IPS-18c (cell line): Measurements from ENCODE around the gene ABCG1.

Experiments
- H3K4me3 ChIP-seq: 2 replicates; pipeline ENCODE4 v1.7.0; 2013; ENCODE audit warnings: low read depth, mild to moderate bottlenecking, low read length, moderate library complexity; ENCODE audit not compliant: insufficient read depth
- H3K9me3 ChIP-seq: one replicate; pipeline ENCODE4 v1.6.1; 2013; ENCODE audit warnings: mild to moderate bottlenecking, low read length, moderate library complexity; ENCODE audit not compliant: control insufficient read depth, insufficient read depth

Gene ABCG1

DNA sequence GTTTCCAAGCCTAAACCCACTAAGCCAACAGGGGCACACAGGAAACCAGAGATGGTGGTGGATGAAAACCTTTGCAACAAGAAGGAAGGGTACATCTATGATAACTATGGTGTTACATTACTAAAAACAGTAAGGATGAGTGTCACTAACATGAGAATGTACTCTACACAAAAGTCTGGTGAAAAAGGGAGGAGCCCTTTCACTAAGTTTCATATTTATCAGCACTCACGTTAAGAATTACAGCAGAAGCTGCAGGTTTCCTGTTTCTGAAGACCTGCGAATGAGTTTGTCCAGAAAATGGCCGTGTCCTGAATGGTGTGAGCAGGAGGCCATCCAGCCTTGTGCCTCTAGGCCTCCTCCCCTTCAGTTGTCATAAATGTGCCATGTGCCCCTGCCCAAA is 17.8 kb downstream of the ABCG1 start:
- Histone ChIP-seq H3K4me3 (no peak overlapping the region), H3K9me3 (no peaks in the 10 kb centered on the region)

DNA sequence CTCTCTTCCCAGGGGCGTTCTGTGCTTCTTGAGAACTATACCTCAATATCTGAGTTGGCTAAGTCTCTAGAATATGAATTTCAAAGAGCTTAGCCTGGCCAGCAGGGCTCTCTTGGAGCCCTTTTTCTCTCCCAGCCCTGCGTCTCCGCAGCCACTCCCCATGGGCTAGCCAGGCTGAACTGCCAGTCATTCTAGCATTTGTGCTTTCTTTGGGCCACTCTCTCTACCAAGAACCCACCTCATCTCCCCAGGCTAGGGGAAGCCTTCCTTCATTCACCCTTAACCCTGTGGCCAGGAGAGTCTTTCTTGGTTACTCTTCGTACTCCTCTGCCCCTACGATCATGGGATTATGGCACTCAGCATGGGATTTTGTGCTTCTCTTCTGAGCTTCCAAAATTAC is 18.2 kb downstream of the ABCG1 start:
- H3K4me3 ChIP-seq = no peak overlapping the region
- no peaks in the 10 kb centered on the region for H3K9me3 ChIP-seq

DNA sequence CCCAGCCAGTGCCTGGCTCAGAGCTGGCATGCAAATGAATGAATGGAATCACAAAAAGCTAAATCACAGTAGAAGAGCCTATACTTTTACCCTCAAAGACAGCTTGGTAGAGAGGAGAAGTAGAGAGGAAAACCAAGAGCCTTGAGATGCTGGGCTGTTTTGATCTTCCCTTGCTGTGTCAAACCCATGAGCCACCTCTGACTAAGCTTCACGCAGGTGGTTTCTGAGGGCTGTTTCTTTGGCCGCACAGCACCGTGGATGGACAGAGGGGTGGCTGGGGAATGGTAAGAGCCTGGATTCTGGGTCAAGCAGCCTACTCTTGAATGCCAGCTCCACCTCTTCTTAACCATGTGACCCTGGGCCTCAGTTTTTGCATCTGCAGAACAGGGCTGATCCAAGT is 18.6 kb downstream of the ABCG1 start:
- Histone ChIP-seq H3K9me3 (no peaks in the 10 kb centered on the region), H3K4me3 (no peak overlapping the region)

DNA sequence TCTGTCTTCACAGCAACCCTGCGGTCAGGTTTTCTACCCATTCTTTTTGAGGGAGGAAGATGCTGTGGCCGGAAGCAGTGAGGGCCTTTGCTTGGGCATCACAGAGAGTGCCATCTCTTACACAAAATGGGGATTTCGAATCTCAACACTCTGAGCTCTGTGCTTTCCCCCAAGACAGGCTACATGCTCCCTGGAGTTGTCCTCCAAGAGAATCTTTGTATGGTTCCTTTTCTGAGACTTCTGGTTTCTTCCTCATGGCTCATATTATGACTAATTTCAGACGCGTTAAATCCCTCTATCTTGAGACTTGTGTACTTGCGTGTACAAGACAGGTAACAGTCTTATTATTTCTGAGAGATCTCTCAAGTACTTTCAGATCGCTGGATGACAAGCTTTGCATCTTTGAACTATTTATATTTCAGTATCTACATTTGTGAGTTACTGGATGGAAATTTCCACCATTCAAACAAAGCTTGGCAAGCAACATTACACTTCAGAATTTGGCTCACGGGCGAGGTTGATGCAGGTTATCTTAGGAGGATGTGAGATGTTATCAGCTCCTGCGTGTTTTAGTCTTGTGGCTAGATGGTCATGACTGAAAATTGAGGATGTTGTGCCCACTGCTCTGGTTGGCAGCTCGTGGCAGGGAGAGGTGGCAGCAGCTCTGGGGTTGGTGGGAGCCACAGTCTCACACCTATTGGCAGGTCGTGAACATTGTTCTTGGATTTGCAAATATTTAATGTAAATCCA is 19.4 kb downstream of the ABCG1 start:
- Histone ChIP-seq H3K4me3 (no peak overlapping the region), H3K9me3 (no peaks in the 10 kb centered on the region)

DNA sequence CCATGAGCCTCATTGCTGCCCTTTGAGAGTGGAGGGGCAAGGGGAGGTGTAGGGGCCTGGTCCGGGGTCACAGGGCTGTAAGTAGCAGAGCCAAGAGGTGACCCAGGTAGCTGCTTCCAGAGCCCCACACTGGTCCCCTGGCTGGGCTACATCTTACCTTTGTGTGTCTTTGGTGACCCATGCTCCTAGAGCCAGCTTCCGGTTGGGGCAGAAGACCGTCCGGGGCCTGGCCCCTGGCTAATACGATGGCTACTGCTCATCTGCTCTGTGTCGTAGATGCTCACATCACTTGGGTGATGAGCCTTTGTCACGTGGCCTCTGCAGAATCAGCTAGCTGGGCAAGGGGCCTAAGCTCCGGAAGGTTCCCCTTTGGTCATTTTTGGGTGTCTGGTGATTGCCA is 20.6 kb downstream of the ABCG1 start:
- no peaks in the 10 kb centered on the region for H3K9me3 ChIP-seq
- no peak overlapping the region for H3K4me3 ChIP-seq

DNA sequence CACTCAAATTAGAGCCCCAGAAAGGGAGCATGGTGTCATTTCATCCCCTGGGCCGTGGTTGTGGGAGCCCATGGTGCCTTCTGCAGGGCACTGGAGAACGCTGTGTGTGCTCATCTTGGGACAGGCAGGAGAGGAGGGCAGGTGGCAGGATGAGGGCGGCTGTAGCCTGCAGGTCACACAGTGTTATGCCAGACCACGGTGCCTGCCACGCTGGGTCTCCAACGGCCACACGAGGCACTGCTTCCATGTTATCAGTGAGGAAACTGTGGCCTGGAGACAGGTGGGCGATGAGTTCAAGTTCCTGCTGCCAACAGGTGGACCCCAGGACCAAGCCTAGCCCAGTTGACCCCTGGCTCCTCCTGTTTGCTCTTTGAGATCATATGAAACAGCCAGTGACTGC is 21.0 kb downstream of the ABCG1 start:
- no peaks in the 10 kb centered on the region for H3K9me3 ChIP-seq
- H3K4me3 ChIP-seq = no peak overlapping the region

DNA sequence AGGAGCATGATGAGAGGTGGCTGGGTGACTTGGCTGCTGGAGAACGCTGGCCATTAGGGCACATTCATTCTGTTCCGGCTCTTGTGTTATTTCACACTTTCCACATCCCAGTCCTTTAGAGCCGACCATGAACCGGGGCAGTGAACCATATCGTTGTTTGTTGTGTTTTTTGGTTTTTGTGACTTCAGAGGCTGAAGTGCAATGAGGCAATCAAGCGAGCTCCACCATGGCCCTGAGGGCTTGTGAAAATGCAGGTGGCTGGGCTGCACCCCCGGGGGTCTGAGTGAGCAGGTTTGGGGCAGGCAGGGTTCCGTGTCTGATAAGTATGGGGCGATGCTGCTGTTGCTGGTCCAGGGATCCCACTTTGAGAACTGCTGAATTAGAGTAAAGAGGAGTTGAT is 23.7 kb downstream of the ABCG1 start:
- Histone ChIP-seq H3K4me3 (no peak overlapping the region), H3K9me3 (no peaks in the 10 kb centered on the region)

DNA sequence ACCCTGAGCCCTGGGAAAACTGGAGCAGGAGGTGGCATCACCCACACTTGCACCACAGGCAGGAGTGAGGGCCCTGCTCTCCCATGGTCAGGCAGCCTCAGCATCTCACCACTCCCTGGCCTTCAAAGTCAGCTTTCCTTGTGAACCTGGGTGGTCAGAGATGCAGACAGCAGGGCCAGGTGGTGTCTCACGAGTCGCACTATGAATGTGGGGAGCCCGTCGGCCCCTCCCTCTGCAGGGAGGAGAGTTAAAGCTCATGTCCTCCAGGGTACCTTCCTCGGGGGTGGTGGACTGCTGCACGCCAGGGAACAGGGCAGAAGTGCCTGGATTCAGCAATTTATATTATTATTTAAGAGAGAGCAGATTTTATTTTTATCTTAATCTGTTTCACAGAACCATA is 24.1 kb downstream of the ABCG1 start:
- Histone ChIP-seq H3K4me3 (no peak overlapping the region), H3K9me3 (no peaks in the 10 kb centered on the region)

DNA sequence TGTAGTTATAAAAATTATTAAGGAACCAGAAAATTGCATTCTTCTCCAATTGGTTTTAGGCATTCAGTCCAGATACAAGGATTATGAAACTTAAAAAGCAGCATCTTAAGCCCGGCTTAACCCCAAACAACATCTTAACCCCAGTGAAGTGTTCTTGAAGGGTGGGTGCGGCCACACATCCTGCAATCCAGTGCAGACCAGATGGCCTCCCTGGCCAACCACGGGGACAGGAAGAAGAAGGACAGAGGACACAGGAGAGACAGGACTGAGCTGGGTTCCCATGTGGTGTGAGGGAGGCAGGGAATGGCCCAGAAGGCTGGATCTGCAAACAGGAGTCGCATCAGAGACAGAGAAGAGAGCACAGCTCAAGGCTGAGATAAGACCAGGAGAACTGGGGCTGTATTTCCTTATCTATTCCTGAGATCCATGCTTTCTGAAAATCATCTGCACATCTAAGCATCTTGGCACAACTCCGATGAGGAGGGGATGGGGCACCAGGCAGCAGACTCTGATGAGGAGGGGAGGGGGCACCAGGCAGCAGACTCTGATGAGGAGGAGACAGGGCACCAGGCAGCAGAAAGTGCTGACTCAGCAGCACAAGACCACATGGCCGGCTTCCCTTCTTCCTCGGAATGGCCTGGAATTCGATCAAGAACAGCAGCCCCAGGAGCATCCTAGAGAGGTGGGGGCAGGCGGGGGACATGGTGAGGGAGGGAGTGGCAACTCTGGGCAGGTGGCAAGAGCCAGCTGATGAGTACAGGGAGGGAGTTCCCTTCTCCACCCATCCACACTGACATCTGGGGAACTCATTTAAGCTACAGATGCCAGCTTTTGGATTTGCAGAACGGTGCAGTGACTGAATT is 26.6 kb downstream of the ABCG1 start:
- H3K4me3 ChIP-seq = no peak overlapping the region

DNA sequence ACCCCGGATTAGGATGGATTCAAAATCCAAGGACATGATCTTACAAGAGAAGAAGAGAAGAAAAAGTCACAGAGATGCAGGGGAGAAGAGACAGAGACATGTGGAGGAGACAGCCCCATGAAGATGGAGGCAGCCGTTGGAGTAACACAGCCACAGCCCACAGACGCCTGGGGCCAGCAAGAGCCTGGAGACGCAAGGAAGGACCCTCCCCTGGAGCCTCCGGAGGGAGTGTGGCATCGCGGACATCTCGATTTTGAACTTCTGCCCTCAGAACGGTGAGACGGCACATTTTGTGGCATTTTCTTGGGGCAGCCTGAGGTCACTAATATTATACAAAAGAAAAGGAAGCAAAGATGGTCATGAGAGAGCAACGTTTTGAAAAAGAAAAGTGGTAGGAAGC is 28.8 kb downstream of the ABCG1 start:
- Histone ChIP-seq H3K9me3 (no peaks in the 10 kb centered on the region), H3K4me3 (no peak overlapping the region)

More for the DNA sequence above, 26.6 kb downstream of the ABCG1 start:
- H3K9me3 ChIP-seq = no peaks in the 10 kb centered on the region

DNA sequence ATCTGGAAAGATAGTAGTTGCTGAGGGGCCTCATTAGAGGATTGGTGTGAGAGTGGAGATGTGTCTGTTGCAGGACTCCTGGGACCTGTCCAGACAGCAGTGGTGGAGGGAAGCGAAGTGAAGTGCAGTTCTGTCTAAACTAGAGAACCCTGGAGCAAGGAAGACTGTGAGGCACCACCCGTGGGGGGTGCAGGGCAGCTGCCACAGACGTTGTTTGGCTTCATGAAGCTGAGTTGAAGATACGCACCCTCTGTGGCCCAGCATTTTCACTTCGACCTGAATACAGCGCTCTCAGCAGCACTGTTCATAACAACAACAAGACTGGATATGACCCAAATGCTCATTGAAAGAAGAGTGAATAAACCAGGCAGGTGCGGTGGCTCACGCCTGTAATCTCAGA is 29.3 kb downstream of the ABCG1 start:
- Histone ChIP-seq H3K4me3 (no peak overlapping the region), H3K9me3 (no peaks in the 10 kb centered on the region)

DNA sequence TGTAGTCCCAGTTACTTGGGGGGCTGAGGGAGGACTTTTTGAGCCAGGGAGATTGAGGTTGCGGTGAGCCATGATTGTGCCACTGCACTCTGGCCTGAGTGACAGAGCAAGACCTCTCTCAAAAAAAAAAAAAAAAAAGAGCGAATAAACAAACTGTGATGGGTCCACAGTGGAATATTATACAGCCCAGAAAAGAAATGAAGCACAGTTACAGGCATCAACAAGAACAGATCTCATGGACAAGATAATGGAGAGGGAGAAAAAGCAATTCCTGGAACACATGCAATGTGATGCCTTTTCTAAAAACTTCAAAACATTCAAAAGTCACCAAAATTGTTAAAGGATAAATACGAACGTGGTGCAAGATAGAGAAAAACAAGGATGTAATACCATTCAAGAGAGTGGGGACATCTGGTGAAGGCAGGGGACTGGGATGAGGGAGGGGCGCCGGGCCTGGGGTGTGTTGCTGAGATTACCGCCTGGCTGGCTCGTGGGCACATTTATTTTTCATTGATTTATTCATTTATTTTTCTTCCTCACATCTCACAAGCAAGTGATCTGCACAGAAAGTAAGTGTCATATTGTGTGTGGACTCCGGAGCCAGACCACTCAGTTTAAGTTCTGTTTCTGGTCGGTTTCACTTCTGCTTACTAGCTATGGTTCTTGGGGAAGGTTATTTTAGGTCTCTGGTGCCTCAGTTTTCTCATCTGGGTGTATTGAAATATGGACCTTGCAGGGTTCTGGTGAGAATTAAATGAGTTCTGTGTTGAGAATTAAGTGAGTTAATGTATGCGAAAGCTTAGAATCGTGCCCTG is 30.1 kb downstream of the ABCG1 start:
- no peaks in the 10 kb centered on the region for H3K9me3 ChIP-seq
- H3K4me3 ChIP-seq = no peak overlapping the region

DNA sequence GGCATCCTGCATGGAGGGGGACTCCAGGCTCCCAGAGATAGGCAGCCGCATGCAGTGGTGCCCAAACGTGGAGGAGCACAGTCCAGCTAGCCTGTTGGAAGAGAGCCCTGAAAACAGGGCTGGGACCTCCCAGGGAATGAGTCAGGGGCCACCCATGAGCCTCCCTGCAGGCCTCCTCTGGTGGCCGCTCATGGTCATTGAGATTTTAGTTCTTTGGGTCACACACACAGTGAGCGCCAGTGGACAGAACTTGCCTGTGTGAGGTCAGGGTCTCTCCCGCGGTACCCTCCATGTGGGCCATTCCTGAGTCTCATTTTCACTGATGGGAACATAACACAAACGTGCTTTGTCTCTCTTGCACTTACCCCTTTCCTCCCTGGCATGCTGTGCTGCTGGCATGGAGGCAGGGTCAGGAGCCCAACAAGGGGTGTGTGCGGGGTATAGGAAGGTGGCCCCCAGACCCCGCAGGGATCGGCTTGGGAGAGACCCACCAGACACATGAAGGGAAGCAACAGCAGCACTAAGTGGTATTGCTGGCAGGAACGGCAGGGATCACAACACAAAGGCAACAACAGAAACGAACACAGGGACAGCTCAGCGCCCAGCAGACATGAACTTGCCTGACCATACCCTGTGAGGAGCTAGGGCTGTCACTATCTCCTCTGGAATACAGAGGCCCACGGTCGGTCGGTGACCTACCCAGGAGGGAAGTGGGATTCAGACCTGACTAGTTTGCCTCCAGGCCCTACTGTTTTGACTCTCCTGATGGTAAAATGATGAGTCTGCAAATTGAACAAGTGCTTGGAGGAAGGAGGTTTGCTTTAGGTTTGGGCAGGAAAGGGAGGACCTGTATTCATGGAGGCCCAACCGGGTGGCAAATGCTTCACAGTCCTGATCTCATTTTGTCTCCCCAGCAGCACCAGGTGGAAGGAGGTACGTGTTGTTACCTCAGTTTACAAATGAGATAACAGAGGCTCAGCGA is 31.8 kb downstream of the ABCG1 start:
- H3K9me3 ChIP-seq = no peaks in the 10 kb centered on the region

DNA sequence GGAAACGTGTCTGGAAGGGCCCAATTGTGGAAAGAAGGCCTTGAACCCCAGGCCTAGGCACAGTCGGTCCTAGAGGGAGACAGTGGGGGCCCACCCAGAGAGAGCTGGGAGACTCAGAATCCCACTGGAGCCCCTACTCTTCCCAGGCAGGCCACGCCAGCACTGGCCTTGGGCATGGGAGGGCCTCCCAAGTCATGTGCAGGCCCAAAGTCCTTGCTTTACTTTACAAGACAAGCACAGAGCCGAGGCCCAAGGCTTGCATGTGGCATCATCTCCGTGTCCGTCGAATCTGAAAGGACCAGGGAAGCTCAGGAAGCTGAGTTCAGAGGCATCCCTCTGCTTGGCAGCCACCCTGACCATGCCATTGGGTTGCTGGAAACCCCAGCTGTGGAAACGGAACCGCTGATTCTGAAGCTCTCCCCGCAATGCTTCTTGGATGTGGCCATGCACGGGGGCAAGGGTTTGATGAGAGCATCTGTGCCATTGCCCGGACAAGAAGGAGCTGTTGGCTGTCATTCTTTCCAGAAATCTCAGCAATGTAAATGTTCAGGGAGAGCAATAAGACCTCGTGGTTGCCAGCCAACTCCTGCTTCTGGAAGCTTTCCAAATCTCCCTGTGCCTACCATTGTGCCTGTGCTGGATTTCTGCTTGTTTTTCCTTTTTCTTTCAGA is 32.8 kb downstream of the ABCG1 start:
- no peak overlapping the region for H3K4me3 ChIP-seq
- no peaks in the 10 kb centered on the region for H3K9me3 ChIP-seq

More for the DNA sequence above, 31.8 kb downstream of the ABCG1 start:
- no peak overlapping the region for H3K4me3 ChIP-seq

DNA sequence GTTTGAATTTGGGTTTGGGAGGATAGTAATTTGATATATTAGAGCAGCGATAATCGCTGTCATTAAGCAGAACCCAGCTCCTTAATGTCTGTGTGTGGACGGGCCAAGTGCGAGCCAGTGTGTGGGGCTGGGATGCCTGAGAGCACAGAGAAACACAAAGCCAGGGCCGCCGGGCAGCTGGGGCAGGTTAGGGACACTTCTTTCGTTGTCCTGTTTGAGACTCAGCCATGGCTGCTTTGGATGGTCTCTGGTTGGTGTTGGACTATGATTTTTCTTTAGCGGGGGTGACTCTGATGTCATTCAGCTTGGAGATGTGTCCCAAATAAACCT is 33.4 kb downstream of the ABCG1 start:
- Histone ChIP-seq H3K4me3 (no peak overlapping the region), H3K9me3 (no peaks in the 10 kb centered on the region)

DNA sequence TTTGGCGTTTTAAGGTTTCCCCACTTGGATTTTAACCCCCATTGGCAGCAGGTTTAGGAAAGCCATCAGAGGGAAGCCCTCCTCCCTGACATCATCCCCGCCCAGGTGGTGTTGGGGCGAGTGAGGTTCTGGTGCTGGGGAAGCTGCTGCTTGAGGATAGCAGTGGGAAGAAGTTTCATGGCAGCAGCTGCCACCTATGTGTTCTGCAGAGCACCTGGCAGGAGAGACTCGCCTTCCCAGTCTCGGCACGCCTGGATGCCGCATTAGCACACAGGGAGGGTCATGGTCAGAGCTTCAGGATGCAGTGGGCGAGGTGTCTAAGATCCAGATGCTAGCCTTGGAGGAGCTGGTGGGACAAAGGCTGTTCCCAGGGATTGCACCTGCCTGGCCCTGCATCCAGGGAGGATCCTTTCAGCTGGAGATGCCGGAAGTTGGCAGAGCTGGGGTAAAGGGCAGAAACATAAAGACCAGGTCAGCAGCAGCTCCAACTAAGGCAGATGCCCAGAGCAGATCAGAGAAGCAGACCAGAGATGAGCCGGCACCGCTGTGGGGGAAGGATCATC is 33.9 kb downstream of the ABCG1 start:
- H3K9me3 ChIP-seq = no peaks in the 10 kb centered on the region
- no peak overlapping the region for H3K4me3 ChIP-seq
